ENCODE data around the gene VPS41. TPM values are rescaled to one million over a fixed set of nuclear protein-coding genes. Genes with fewer than 3 reads are reported as not detected.
A peak's percentile ranks its signal among the peaks of the same experiment; 100 is the strongest.
"Not testable (repeated sequence)": the region's sequence is repeated elsewhere in the genome, so short reads cannot be mapped to it uniquely, and the experiment has no call there.

The VPS41 gene
- 103 TPM for total RNA-seq

DNA sequence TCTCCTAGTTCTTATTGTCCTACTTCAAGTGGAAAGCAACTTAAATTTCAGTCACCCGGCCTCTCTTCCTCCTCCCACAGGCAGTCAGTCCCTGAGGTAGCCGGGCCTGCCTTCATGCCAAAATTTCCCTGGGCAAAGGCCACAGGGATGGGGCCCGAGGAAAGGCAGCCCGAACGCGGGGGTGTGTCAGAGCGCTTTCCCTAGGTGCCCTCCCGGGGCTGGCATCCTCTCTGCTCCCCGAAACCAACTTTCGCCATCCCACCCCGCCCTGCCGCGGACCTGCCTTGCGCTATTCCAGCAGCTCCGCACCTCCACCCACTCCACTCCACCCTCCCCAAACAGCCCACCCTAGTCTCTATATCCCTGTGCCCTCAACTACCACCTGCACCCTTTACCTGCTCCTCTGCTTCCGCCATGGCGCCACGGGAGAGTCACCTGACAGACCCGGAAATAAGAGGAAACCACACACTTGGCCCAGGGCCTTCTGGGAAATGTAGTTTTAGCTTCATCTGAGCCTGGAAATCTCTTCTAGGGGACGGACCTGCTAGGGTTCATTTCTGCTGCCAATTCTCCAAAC is at the start of gene VPS41:
VPS41 (minus strand) TSS at position 433 of the 577 bp plus-strand sequence; CDS start at position 416, 17 bp downstream.
- DNase-seq (ENCODE audit: low spot score), result peak; percentile 87

DNA sequence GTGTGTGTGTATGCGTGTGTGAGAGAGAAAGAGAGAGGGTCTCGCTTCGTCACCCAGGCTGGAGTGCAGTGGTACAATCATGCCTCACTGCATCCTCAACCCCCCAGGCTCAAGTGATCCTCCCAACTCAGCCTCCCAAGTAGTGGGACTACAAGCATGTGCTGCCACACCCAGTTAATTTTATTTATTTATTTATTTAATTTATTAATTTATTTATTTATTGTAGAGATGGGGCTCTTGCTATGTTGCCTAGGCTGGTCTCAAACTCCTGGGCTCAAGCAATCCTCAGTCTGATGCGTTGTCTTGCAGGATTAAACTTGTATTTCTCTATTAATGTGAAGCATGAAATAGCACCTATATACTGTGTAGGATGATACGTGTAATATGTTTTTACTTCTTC is 46.9 kb upstream of the VPS41 start:
- DNase-seq (ENCODE audit: low spot score), result no peak

DNA sequence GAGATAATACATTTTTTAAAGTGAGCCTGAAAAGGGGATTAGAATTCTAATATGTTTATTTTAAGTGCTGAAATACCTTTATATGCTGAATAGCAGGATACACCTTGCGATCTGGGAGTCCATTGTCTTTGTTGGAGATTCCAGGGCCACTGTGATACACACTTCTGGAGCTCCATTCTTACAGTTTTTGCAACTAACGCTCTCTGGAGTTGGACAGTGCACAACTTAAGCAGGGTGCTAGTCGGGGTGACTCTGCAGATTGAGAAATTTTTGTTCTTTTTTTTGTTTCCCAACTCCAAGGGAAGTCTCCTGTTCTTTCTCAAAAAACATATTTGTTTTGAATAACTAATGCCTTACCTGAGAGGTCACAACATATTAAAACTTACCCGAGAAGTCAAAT is 45.0 kb upstream of the VPS41 start:
- DNase-seq (ENCODE audit: low spot score), result no peak

DNA sequence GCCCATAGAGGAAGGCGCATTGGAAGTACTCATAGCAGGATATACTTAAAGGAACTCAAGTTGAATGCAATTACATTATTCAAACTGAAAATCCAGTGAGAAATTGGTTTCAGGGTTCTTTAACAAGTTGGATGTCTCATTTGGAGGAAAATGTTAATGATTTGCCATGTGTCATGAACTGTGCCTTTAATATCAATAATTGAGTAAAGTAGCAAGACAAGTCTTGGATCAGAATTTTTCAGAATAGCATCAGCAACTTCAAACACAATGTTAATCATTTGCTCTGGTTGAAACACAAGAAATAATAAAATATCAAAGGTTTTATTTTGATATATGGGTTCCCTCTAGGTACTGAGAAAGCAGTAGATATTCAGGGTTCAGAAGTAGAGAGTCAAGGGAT is 44.2 kb upstream of the VPS41 start:
- DNase-seq (ENCODE audit: low spot score), result no peak

DNA sequence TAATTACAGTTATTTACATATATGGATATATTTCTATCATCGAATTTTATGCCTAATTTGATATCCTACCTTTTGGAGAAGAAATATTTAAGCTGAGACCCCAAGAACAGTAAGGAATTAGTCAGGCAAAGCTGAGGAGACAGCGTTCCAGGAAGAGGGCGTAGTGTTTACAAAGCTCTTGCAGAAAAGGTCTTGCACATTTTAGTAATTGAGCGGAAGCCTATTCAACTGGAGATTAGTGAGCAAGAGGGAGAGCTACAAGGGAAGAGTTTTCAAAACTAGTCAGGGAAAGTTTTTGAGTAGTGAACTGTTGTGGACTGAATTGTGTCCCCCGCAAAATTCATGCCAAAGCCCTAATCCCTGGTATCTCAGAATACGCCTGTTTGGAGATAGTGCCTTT is 42.2 kb upstream of the VPS41 start:
- DNase-seq (ENCODE audit: low spot score), result no peak

DNA sequence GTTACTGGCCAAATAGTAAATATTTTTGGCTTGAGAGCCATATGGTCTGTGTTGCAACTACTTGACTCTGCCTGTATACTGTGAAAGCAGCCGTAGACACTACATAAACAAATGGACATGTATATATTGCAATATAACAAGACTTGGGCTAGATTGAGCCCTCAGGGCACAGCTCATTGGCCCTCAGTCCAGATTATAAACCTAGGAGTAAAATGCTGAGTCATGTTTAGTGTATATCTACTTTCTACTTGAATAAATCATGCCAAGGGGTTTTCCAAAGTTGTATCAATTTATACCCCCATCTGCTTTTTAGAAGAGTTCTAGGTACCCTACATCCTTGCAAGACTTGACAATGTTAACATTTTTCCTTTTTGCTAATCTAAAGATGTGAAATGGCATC is 41.3 kb upstream of the VPS41 start:
- DNase-seq (ENCODE audit: low spot score), result no peak

DNA sequence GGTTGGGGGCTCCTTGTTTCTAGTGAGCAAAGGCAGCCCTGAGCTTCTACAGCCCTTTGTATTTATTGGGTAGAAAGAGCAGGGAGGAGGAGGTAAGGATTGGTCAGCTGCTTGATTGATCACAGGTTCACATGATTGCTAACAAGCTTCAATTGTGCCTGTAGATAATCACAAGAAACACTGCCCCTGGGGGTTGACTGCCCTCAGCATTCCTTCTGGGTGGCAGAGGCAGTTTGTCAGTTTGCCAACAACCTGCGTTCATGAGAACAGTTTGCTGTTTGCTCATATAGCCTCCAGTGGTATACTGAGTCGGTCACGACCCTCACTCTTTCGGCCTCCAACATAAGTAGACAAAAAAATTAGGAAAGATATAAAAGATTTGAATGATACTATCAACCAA is 38.5 kb upstream of the VPS41 start:
- DNase-seq (ENCODE audit: low spot score), result not testable (repeated sequence)

DNA sequence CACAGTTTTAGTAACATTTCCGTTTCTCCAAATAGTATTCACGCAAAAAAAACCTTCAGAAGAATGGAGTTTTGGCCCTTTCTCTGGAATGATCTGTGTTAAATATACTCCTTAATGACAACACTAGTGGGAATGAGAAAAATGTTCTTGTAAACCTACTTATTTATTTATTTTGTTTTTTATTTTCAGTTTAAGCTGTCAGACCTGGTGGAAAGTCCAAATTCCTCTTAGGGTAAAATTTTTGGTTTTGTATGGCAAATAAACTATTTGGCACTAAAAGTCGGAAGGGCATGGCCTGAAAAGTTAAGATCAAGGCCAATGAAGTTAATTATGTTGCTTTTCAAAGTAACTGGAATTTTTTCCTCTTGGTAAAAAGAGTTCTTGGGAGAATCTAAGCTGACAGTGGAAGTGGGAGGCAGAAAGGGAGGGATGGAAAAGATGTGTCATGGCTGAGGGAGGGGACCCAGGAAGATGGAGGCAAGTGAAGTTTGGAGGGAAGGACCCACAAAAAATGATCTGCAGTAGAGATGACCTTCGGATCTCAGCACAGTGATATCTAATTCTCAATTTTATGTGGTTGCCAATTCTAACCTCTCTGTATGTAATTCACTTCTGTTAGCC is 33.5 kb upstream of the VPS41 start:
- no peak for DNase-seq (ENCODE audit: low spot score)

DNA sequence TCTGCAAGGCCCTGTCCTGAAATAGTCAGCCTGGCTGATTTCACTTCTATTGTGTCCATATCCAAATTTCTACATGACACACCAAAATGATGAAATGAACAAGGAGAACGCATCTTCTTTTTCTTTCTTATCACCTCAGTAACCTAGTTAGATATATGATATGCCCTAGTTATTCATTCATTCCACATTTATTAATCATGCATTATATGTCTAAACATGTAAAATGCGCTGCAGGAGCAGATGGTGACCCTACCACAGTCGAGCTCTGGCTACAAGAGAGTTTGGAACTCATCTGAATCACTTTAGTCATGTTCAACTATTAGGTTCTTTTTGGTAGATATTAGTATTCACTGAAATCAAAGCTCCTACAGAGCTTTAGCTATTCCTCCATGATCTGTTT is 31.8 kb upstream of the VPS41 start:
- DNase-seq (ENCODE audit: low spot score), result no peak

DNA sequence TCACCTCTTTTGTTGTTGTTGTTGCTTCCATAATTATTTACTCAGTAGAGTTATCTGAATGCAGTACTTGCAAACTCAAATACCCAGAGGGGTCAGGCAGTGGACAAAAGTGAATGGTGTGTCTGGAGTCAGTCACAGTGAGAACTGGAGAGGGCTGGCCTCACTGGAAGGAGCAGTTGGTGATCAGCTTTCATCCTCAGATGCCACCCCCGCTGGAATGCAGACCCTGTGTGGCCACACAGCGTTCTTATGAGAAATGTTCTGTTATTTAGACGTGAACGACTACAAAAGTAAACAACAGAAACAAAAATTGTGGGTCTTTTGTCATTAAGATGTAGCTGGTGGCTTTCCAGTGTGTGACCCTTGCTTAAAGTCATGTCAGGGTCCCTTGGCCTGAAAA is 29.6 kb upstream of the VPS41 start:
- no peak for DNase-seq (ENCODE audit: low spot score)

DNA sequence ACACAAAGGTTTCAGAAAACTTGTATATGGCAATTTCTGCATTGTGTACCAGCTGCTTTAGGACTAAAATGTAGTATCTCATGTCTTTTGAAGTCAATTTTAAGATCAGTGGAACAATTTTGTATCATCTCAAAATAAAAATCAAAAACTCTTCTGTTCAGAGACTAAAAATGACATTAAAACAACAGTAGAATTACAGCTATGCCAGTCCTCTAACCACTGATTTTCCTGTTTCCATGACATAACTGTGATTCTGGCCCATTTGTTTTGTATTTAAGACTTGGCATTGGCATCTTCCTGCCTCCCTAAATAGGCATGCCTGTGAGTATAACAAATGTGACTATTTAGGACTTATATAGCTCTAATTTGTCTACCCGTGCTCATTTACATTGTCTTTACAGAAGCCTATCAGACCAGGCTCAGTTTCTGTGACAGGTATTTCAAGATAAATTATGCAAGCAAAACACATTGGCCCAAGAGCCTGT is 29.1 kb upstream of the VPS41 start:
- no peak for DNase-seq (ENCODE audit: low spot score)

DNA sequence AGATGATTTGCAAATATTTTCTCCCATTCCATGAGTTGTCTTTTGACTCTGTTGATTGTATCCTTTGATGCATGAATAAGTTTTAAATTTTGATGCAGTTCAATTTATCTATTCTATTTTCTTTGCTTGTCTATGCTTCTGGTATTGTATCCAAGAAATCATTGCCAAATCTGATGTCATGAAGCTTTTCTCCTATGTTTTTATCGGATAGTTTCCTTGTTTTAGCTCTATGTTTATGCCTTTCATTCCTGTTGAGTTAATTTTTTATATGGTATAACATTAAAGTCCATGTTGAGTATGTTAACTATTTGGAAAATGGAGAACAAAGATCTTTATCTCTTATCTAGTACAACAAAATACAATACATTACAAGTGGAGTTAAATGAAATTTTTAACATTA is 27.6 kb upstream of the VPS41 start:
- no peak for DNase-seq (ENCODE audit: low spot score)

DNA sequence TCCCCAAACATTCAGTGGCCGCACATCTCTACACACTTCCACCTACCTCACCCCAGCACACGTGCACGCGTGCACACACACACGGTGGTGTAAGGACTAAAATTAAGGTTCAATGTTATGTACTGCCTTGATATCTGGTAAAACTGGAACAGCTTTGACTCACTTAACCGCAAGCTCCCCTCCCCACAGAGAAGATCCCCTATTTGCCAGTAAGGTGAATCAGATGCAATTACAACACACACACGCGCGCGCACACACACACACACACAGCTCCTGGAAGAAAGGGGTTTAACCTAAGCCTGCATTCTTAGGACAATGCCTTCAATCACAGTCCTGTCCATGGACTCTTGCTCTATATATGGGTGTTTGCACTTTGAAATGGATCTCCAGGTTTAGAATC is 25.5 kb upstream of the VPS41 start:
- no peak for DNase-seq (ENCODE audit: low spot score)

DNA sequence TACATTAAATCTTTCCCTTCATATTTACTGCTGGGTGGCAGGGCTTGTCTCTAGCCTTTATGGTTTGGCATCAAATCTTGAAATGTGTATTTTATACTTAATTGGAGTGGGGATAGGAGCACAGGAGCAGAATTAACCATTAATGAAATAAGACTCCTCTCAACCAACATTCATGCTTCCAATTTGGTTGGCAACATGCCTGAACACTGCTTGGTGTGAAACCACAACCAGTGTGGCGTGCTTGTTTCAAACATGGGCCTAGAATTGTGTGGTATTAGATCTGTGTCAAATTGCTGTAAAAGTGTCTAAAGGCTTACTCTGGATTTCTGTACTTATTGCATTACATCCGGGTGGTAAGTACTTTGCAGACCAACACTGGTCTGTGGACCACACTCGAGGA is 25.1 kb upstream of the VPS41 start:
- DNase-seq (ENCODE audit: low spot score), result no peak

DNA sequence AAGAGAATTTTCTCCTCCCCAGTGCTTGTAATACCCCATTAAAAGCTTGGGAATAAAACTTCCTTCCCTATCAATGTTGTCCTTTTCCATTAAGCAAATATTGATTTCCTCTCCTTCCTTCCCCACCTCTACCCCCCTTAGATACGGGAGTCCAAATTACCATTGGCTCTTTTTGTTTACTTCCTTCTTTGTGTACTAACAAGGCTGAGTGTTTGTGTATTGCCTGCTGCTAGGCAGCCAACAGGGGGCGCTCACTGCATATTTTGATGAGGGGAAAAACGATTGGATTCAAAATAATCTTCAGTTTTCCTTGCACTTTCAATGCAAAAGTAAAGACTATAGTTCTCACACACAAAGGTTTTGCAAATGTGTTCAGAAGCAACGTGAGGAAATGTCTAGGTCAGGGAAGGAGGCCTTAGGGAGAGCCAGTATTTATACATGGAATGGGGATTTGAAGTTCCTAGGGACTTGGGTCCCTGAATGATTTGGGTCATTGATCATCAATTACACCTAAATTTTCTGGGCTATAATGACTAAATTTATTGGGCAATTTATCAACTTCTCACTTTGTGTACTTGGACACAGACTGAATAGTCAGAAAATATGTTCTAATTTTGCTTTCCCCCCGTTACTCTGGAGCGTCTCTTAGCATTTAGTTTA is 23.6 kb upstream of the VPS41 start:
- DNase-seq (ENCODE audit: low spot score), result peak; percentile 66

DNA sequence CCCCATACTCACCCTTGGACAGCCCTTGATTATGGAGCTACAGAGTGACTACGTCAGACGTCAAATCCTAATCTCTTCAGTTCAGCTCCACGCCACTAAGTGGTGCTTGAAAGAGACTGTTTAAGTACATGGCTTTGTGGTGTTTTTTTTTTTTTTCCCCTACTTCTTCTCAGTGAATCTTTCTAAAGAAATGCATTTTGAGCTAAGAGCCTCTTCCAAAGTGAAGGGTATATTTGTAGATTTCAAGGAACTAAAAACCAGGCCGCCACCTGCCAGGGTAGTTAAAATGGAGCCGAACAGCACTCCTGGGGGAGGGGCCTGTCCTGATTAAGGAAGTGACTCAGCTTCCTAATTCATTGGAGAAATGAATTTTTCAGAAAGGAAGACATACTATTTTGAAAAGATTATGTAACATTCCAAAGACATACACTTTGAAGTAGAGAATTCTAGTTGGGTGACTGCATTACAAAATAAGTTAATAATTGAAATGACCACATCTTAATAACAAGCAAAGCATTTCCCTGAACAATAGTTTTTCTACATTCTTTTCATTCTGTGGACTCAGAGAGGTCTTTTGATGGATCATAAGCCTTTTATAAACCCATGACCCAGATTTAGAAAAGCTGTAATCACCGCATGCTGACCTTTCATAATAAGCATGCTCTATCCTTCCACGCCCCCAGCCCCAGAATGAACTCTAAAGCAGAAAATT is 20.6 kb upstream of the VPS41 start:
- DNase-seq (ENCODE audit: low spot score), result no peak

DNA sequence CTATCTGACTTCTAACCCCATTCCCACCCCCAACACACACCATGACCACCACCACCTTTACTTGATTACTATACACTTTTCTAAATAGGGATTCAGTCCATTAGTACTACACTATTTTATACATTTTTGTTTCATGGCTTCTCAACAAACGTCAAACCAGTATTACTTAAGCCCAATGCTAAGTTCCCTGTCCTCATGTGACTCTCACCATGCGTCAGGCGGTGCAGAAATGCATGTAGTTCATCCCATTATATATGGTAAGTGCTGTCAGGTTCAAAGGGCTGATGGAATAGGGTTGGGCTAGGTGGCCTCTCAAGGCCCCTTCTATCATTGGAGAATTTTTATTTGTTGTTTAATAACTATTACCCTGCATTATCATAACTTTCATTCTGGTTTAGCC is 19.5 kb upstream of the VPS41 start:
- no peak for DNase-seq (ENCODE audit: low spot score)

DNA sequence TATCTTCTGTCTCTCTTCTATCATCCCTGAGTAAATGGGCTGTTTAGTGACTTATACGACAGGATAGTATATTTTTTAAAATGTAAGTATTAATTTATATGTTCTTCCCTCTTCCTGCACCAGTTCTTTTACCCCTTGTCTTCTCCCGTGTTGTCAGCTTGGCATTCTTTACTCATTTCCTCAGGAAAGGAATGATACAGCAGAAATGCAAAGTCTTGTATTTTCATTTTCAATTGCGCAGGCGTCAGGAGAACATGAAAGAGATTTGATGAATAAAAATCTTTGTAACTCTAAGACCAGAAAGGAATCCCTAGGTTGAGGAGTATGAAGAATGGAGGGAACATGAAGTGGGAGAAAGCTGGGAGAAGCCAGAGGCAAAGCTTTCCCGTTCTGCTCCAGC is 18.8 kb upstream of the VPS41 start:
- no peak for DNase-seq (ENCODE audit: low spot score)

DNA sequence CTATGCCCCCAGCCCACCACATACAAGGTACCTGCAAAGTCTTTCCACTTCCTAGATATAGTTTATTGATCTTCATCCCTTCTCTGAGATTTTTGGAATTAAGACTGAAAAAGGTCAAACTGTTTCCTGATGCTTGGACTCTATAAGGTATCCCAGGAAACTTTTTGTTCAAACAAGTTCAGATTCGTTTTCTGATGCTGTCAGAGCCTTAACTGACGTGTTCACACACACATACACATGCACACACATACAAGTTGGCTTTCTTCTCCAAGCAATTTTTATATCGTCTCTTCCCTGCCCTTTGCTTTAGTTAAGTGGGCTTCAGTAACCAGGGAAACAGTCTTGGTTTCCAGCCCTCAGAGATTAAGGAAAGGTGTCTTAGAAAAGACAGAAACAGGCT is 11.7 kb upstream of the VPS41 start:
- no peak for DNase-seq (ENCODE audit: low spot score)

DNA sequence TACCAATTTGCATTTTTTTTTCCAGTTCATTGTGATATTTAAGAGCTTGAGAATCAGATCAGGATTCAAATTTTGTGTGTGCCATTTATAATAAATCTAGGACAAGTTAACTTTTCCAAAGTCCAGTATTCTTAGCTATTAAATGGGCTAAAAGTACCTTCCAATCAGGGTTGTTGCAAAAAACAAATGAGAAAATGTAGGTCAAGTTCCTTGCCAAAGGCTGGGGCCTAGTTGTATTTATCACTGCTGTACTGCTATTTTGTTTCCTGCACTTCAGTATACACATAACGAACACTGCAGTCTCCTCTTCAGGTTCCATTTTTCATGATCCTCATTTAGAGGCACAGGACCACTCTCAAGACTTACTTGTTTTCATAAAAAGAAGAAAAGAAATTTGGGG is 7.4 kb upstream of the VPS41 start:
- no peak for DNase-seq (ENCODE audit: low spot score)

DNA sequence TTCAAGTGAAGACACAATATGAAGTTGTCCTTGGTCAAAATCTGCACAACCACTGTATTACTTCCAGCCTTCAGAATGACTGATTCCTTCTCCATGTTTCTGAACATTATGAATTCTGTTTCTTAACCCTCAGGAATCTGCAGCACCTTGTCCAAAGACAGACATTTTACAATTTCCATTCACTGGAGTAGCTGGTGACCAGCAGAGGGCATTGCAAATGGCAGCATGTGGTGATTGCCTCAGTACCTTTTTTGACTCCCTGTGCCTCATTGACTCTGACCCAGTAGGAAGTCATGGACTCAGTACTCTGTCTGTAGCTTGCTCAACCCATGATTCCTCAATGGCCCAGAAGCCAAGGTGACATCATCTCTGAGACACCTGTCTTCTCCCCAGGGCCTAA is 879 bp upstream of the VPS41 start:
- no peak for DNase-seq (ENCODE audit: low spot score)

DNA sequence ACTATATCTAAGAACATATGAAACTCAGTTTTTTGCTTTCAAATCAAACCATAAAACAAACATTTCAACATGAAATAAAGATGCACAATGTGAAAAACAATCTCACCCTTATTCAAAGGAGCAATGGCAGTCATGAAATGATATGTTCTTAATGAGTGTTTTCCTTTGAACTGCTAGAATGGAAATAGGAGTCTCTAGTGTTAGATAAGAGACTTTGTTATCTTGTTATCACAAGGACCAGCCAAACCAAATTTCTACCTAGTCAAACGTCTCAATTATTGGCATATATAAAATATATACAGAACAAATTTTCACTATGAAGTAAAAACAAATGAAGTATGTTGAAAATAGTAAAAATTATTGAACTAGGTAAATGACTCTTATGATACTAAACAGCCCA is 1.2 kb downstream of the VPS41 start:
- DNase-seq (ENCODE audit: low spot score), result no peak

DNA sequence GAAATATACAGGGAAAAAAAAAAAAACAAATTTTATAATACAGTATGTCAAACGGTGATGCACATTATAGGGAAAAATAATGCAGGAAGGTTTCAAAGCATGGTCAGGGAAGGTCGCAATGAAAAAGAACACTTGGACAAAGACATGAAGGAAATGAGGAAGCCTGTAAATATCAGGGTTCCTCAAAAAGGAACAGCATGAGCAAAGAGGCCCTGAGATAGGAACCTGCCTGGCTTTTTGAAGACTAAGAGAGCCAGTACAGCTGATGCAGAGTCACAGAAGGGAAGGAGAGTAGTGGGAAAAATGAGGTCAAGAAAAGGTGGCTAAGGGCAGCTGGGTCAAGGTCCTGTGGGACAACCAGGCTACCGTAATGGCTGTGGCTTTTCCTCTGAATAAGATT is 1.9 kb downstream of the VPS41 start:
- no peak for DNase-seq (ENCODE audit: low spot score)

Data from mucosa of gallbladder (tissue), 1 donor.